WTC11 (cell line): ENCODE data around the gene FBXL13. TPM values are rescaled to one million over a fixed set of nuclear protein-coding genes. Genes with fewer than 3 reads are reported as not detected.
A peak's percentile ranks its signal among the peaks of the same experiment; 100 is the strongest.

ENCODE experiments used
- ATAC-seq: fragments of 200-7000 bp; cut with Tn5 transposase; 2 replicates; pipeline ENCODE4 v1.10.0; 2021; ENCODE audit warnings: mild to moderate bottlenecking, moderate library complexity
- CTCF ChIA-PET: fragments of 300-600 bp; sonication (Branson Sonifier 250); formaldehyde crosslinking; loops from one replicate; lab custom pipeline; 2021; ENCODE audit warnings: antibody characterized with exemption; lab: Charles Lee
- POLR2A ChIA-PET: fragments of 350-600 bp; sonication (Branson Sonifier 250); formaldehyde crosslinking; loops from one replicate; lab custom pipeline; 2021; ENCODE audit warnings: antibody characterized with exemption; lab: Charles Lee
- DNase-seq: peaks from one replicate; pipeline ENCODE4 v3.0.0; 2021; ENCODE audit warnings: low spot score
- H3K27ac Mint-ChIP-seq: 2 replicates; pipeline ENCODE4 v1.8.0; 2021; ENCODE audit warnings: mixed read lengths
- H3K27me3 Mint-ChIP-seq: 2 replicates; pipeline ENCODE4 v1.8.0; 2021; ENCODE audit warnings: low read depth, mild to moderate bottlenecking, moderate library complexity, mixed read lengths
- H3K36me3 Mint-ChIP-seq: 2 replicates; pipeline ENCODE4 v1.8.0; 2021; ENCODE audit warnings: mixed read lengths
- H3K4me1 Mint-ChIP-seq: 2 replicates; pipeline ENCODE4 v1.8.0; 2022; ENCODE audit warnings: mixed read lengths
- H3K4me3 Mint-ChIP-seq: 2 replicates; pipeline ENCODE4 v1.8.0; 2021; ENCODE audit warnings: mild to moderate bottlenecking, moderate library complexity, mixed read lengths
- H3K9me3 Mint-ChIP-seq: 2 replicates; pipeline ENCODE4 v1.8.0; 2021; ENCODE audit warnings: mixed read lengths
- ATF1 ChIP-seq: sonication (generic); formaldehyde crosslinking; IDR thresholded peaks from 2 replicates; pipeline ENCODE4 v1.8.1; 2023; ENCODE audit warnings: mild to moderate bottlenecking, moderate library complexity, missing genetic modification reagents
- ERG ChIP-seq: fragments of 250-450 bp; sonication (Bioruptor Pico); IDR thresholded peaks from 2 replicates; pipeline ENCODE4 v1.8.0; 2021; ENCODE audit warnings: mild to moderate bottlenecking
- GTF2I ChIP-seq: fragments of 250-450 bp; sonication (Bioruptor Pico); conservative IDR thresholded peaks from 2 replicates; pipeline ENCODE4 v1.4.0; 2021; ENCODE audit warnings: mild to moderate bottlenecking
- HMGA2 ChIP-seq: fragments of 250-450 bp; sonication (Bioruptor Pico); IDR thresholded peaks from 2 replicates; pipeline ENCODE4 v1.4.0; 2021; ENCODE audit warnings: mild to moderate bottlenecking, moderate library complexity
- MLX ChIP-seq: sonication (generic); formaldehyde crosslinking; IDR thresholded peaks from 2 replicates; pipeline ENCODE4 v1.8.1; 2023; ENCODE audit warnings: mild to moderate bottlenecking, missing genetic modification reagents, moderate library complexity
- MXD4 ChIP-seq: fragments of 250-450 bp; sonication (Bioruptor Pico); IDR thresholded peaks from 2 replicates; pipeline ENCODE4 v1.8.0; 2021; ENCODE audit warnings: mild to moderate bottlenecking, moderate library complexity, borderline replicate concordance
- NFATC4 ChIP-seq: fragments of 250-450 bp; sonication (Bioruptor Pico); IDR thresholded peaks from 2 replicates; pipeline ENCODE4 v1.9.0; 2021; ENCODE audit warnings: mild to moderate bottlenecking
- RELA ChIP-seq: sonication (generic); formaldehyde crosslinking; IDR thresholded peaks from 2 replicates; pipeline ENCODE4 v1.8.1; 2022; ENCODE audit warnings: missing genetic modification reagents, mild to moderate bottlenecking, borderline replicate concordance
- RORB ChIP-seq: fragments of 250-450 bp; sonication (Bioruptor Pico); IDR thresholded peaks from 2 replicates; pipeline ENCODE4 v1.9.0; 2021; ENCODE audit warnings: mild to moderate bottlenecking
- SMAD3 ChIP-seq: sonication (generic); formaldehyde crosslinking; IDR thresholded peaks from 2 replicates; pipeline ENCODE4 v1.8.0; 2022; ENCODE audit warnings: missing genetic modification reagents, mild to moderate bottlenecking, borderline replicate concordance
- USF1 ChIP-seq: sonication (generic); formaldehyde crosslinking; IDR thresholded peaks from 2 replicates; pipeline ENCODE4 v1.8.0; 2022; ENCODE audit warnings: mild to moderate bottlenecking, missing genetic modification reagents
- ZBTB21 ChIP-seq: sonication (generic); formaldehyde crosslinking; IDR thresholded peaks from 2 replicates; pipeline ENCODE4 v1.8.1; 2023; ENCODE audit warnings: mild to moderate bottlenecking, missing genetic modification reagents, borderline replicate concordance
- ZBTB43 ChIP-seq: sonication (generic); formaldehyde crosslinking; IDR thresholded peaks from 2 replicates; pipeline ENCODE4 v1.8.1; 2023; ENCODE audit warnings: mild to moderate bottlenecking, missing genetic modification reagents
- ZMAT4 ChIP-seq: fragments of 250-450 bp; sonication (Bioruptor Pico); IDR thresholded peaks from 2 replicates; pipeline ENCODE4 v1.9.0; 2021; ENCODE audit warnings: mild to moderate bottlenecking
- ZNF121 ChIP-seq: sonication (generic); formaldehyde crosslinking; IDR thresholded peaks from 2 replicates; pipeline ENCODE4 v1.8.0; 2023; ENCODE audit warnings: missing genetic modification reagents
- ZNF138 ChIP-seq: sonication (generic); formaldehyde crosslinking; conservative IDR thresholded peaks from 2 replicates; pipeline ENCODE4 v1.8.1; 2022; ENCODE audit warnings: mild to moderate bottlenecking, moderate library complexity, missing genetic modification reagents
- ZNF263 ChIP-seq: sonication (generic); formaldehyde crosslinking; IDR thresholded peaks from 2 replicates; pipeline ENCODE4 v1.8.1; 2022; ENCODE audit warnings: low read depth, mild to moderate bottlenecking, moderate library complexity, missing genetic modification reagents
- ZNF317 ChIP-seq: sonication (generic); formaldehyde crosslinking; IDR thresholded peaks from 2 replicates; pipeline ENCODE4 v1.8.1; 2023; ENCODE audit warnings: low read depth, mild to moderate bottlenecking, moderate library complexity, missing genetic modification reagents, borderline replicate concordance
- ZNF396 ChIP-seq: fragments of 250-450 bp; sonication (Bioruptor Pico); IDR thresholded peaks from 2 replicates; pipeline ENCODE4 v1.8.0; 2021; ENCODE audit warnings: mild to moderate bottlenecking, moderate library complexity, borderline replicate concordance
- ZNF416 ChIP-seq: fragments of 250-450 bp; sonication (Bioruptor Pico); IDR thresholded peaks from 2 replicates; pipeline ENCODE4 v1.9.0; 2021; ENCODE audit warnings: mild to moderate bottlenecking, inconsistent platforms
- ZNF425 ChIP-seq: fragments of 250-450 bp; sonication (Bioruptor Pico); conservative IDR thresholded peaks from 2 replicates; pipeline ENCODE4 v1.9.0; 2021; ENCODE audit warnings: mild to moderate bottlenecking
- ZSCAN18 ChIP-seq: fragments of 250-450 bp; sonication (Bioruptor Pico); IDR thresholded peaks from 2 replicates; pipeline ENCODE4 v2.1.2; 2022; ENCODE audit warnings: mild to moderate bottlenecking, moderate library complexity
- total RNA-seq: library from RNA; stranded (reverse); gene quantifications from 3 replicates; pipeline ENCODE4 v1.2.3, GENCODE V29; 2021

The FBXL13 gene
- total RNA-seq, 1 experiment from 2014 or later = 1.7 TPM

- no peaks in the 10 kb centered on the region for H3K36me3 Mint-ChIP-seq
- POLR2A ChIA-PET = no interaction called here
- no peak overlapping the region for H3K4me3 Mint-ChIP-seq
- H3K27me3 Mint-ChIP-seq = no peaks in the 10 kb centered on the region
- H3K9me3 Mint-ChIP-seq = no peaks in the 10 kb centered on the region; the same call in 1 of the 2 replicates
- CTCF ChIA-PET = interaction anchor here (0.7 to 1.3 kb wide), 2 partner anchors 87 to 216 kb away, joined by 6 to 11 read pairs; no protein-coding TSS in a partner anchor
- ATAC-seq (peak; percentile 91), DNase-seq (peak; percentile 51)
- no peak overlapping the region; the same call in 1 of the 2 replicates for H3K27ac Mint-ChIP-seq
- TF ChIP-seq ZNF396 (no peak), GTF2I (CRISPR knock-in tag) (no peak), USF1 (no peak), ZBTB43 (no peak), SMAD3 (CRISPR knock-in tag) (no peak), ATF1 (CRISPR knock-in tag) (no peak)
- H3K4me1 Mint-ChIP-seq = peaks cover 26% of the 10 kb centered on the region
Observed at GRCh38 chr7:102974366-102975236, 100.0 kb downstream of the FBXL13 start.

- Mint-ChIP-seq H3K4me3 (no peak overlapping the region), H3K36me3 (no peaks in the 10 kb centered on the region), H3K9me3 (no peaks in the 10 kb centered on the region), H3K4me1 (peaks cover 17% of the 10 kb centered on the region), H3K27ac (peak overlapping the region; percentile 48; the same call in 1 of the 2 replicates), H3K27me3 (no peaks in the 10 kb centered on the region)
- no peak for DNase-seq
- no peak for ATAC-seq
- POLR2A ChIA-PET = no interaction called here
- CTCF ChIA-PET = no interaction called here
- no peak for TF ChIP-seq MLX (CRISPR knock-in tag)
- TF ChIP-seq HMGA2 = no peak
- no peak for TF ChIP-seq MXD4
- TF ChIP-seq ZNF425 (CRISPR knock-in tag) = no peak
- TF ChIP-seq GTF2I (CRISPR knock-in tag) = no peak
- TF ChIP-seq ZNF121 (CRISPR knock-in tag) = no peak
- TF ChIP-seq ZNF138 (CRISPR knock-in tag) = no peak
- TF ChIP-seq ZSCAN18 (CRISPR knock-in tag) = no peak
- TF ChIP-seq RORB = no peak
- no peak for TF ChIP-seq ZNF263 (CRISPR knock-in tag)
- no peak for TF ChIP-seq ERG (CRISPR knock-in tag)
- TF ChIP-seq ZBTB21 = no peak
- no peak for TF ChIP-seq ZMAT4 (CRISPR knock-in tag)
- TF ChIP-seq NFATC4 (CRISPR knock-in tag) = no peak
- no peak for TF ChIP-seq ZNF317
- TF ChIP-seq ZNF416 = no peak
- no peak for TF ChIP-seq RELA (CRISPR knock-in tag)
Observed at GRCh38 chr7:102973096-102973802, 101.3 kb downstream of the FBXL13 start.
